ENCODE measurements around the gene SREK1IP1. TPM values are rescaled to one million over a fixed set of nuclear protein-coding genes. Genes with fewer than 3 reads are reported as not detected.

SREK1IP1 gene
- total RNA-seq, 1 experiment from 2014 or later: 25.5 TPM

DNA sequence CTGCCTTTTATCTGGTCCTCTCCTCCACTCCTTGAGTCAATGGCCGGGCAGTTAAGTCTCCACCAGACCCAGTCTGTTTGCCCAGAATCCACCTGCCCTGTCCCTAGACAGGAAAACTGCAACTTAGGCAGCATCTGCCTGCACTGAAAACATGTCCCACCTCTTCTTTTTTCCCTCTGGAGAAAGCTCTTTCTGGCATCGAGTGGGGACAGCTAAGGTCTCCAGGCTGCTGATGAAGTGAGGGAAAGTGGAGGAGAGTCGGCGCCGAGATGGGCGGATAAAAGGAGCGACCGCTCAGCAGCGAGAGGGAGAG lies 78.4 kb downstream of the SREK1IP1 start:
- Histone ChIP-seq H3K9me3 (ENCODE audit: control insufficient read depth in 1 of 2, insufficient read depth in 1 of 2, low read depth in 1 of 2, low read length in 2 of 2) (no peaks in the 10 kb centered on the region), H3K9ac (ENCODE audit: low read length) (no peak overlapping the region), H2AFZ (ENCODE audit: low read depth, low read length, poor library complexity, severe bottlenecking) (no peak overlapping the region), H3K36me3 (ENCODE audit: control insufficient read depth in 1 of 2, insufficient read depth in 2 of 2, low read length in 2 of 2) (no peaks in the 10 kb centered on the region), H3K4me1 (ENCODE audit: control insufficient read depth in 1 of 2, insufficient read depth in 2 of 2, low read length in 2 of 2) (peaks cover 0 to 5% of the 10 kb centered on the region in 2 experiments; a peak in 1 of 4 replicates), H3K9me2 (ENCODE audit: insufficient read depth) (no peaks in the 10 kb centered on the region), H3K27me3 (ENCODE audit: insufficient read depth, low read length) (0 out of 2 replicates have a peak, but pooled peaks cover 5% of the 10 kb centered on the region), H3K4me2 (ENCODE audit: low read length) (no peak overlapping the region), H3K27ac (ENCODE audit: low read depth, low read length) (no peak overlapping the region), H3K79me2 (ENCODE audit: insufficient read depth, low read length) (no peaks in the 10 kb centered on the region), H3K4me3 (replicated peaks in 1 of 2; ENCODE audit: low read depth in 1 of 2, low read length in 2 of 2) (no peak overlapping the region), H4K20me1 (ENCODE audit: insufficient read depth) (no peaks in the 10 kb centered on the region)
- no TSS peak for BruUV-seq (replicated peaks)
- TF ChIP-seq ZFX (IDR thresholded peaks at IDR 0.05) (no peak), RAD21 (IDR thresholded peaks at IDR 0.05; ENCODE audit: low read depth) (no peak), POLR2AphosphoS5 (IDR thresholded peaks at IDR 0.05; ENCODE audit: low read depth, low read length) (no peak), EZH2phosphoT487 (IDR thresholded peaks at IDR 0.05; ENCODE audit: borderline replicate concordance) (no peak), EGR1 (IDR thresholded peaks at IDR 0.05; ENCODE audit: low read depth) (no peak), CEBPB (IDR thresholded peaks at IDR 0.05; ENCODE audit: low read depth) (no peak), CBX3 (IDR thresholded peaks at IDR 0.05; ENCODE audit: low read depth) (no peak), ZNF274 (IDR thresholded peaks at IDR 0.05; ENCODE audit: low read depth, low read length) (no peak), JUND (IDR thresholded peaks at IDR 0.05) (no peak), SRF (IDR thresholded peaks at IDR 0.05; ENCODE audit: low read depth) (no peak), SP1 (IDR thresholded peaks at IDR 0.05; ENCODE audit: low read depth) (no peak), SIN3A (IDR thresholded peaks at IDR 0.05; ENCODE audit: low read depth) (no peak), YY1 (IDR thresholded peaks at IDR 0.05; ENCODE audit: extremely low read depth, insufficient replicate concordance, low read depth, low read length) (no peak), TCF7L2 (IDR thresholded peaks at IDR 0.05; ENCODE audit: borderline replicate concordance, extremely low read depth, insufficient read depth, insufficient read length) (no peak)
- TF ChIP-seq, protein P1, sequence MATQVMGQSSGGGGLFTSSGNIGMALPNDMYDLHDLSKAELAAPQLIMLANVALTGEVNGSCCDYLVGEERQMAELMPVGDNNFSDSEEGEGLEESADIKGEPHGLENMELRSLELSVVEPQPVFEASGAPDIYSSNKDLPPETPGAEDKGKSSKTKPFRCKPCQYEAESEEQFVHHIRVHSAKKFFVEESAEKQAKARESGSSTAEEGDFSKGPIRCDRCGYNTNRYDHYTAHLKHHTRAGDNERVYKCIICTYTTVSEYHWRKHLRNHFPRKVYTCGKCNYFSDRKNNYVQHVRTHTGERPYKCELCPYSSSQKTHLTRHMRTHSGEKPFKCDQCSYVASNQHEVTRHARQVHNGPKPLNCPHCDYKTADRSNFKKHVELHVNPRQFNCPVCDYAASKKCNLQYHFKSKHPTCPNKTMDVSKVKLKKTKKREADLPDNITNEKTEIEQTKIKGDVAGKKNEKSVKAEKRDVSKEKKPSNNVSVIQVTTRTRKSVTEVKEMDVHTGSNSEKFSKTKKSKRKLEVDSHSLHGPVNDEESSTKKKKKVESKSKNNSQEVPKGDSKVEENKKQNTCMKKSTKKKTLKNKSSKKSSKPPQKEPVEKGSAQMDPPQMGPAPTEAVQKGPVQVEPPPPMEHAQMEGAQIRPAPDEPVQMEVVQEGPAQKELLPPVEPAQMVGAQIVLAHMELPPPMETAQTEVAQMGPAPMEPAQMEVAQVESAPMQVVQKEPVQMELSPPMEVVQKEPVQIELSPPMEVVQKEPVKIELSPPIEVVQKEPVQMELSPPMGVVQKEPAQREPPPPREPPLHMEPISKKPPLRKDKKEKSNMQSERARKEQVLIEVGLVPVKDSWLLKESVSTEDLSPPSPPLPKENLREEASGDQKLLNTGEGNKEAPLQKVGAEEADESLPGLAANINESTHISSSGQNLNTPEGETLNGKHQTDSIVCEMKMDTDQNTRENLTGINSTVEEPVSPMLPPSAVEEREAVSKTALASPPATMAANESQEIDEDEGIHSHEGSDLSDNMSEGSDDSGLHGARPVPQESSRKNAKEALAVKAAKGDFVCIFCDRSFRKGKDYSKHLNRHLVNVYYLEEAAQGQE (IDR thresholded peaks at IDR 0.05; ENCODE audit: low read depth): no peak
- TF ChIP-seq, protein P2, sequence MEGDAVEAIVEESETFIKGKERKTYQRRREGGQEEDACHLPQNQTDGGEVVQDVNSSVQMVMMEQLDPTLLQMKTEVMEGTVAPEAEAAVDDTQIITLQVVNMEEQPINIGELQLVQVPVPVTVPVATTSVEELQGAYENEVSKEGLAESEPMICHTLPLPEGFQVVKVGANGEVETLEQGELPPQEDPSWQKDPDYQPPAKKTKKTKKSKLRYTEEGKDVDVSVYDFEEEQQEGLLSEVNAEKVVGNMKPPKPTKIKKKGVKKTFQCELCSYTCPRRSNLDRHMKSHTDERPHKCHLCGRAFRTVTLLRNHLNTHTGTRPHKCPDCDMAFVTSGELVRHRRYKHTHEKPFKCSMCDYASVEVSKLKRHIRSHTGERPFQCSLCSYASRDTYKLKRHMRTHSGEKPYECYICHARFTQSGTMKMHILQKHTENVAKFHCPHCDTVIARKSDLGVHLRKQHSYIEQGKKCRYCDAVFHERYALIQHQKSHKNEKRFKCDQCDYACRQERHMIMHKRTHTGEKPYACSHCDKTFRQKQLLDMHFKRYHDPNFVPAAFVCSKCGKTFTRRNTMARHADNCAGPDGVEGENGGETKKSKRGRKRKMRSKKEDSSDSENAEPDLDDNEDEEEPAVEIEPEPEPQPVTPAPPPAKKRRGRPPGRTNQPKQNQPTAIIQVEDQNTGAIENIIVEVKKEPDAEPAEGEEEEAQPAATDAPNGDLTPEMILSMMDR (IDR thresholded peaks at IDR 0.05 in 2 of 3, conservative IDR thresholded peaks at IDR 0.05 in 1 of 3; ENCODE audit: borderline replicate concordance in 1 of 3, insufficient read depth in 1 of 3, low read depth in 2 of 3, low read length in 2 of 3): no peak
- TF ChIP-seq, protein P3, sequence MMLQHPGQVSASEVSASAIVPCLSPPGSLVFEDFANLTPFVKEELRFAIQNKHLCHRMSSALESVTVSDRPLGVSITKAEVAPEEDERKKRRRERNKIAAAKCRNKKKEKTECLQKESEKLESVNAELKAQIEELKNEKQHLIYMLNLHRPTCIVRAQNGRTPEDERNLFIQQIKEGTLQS (IDR thresholded peaks at IDR 0.05): no peak
- TF ChIP-seq, protein P4, sequence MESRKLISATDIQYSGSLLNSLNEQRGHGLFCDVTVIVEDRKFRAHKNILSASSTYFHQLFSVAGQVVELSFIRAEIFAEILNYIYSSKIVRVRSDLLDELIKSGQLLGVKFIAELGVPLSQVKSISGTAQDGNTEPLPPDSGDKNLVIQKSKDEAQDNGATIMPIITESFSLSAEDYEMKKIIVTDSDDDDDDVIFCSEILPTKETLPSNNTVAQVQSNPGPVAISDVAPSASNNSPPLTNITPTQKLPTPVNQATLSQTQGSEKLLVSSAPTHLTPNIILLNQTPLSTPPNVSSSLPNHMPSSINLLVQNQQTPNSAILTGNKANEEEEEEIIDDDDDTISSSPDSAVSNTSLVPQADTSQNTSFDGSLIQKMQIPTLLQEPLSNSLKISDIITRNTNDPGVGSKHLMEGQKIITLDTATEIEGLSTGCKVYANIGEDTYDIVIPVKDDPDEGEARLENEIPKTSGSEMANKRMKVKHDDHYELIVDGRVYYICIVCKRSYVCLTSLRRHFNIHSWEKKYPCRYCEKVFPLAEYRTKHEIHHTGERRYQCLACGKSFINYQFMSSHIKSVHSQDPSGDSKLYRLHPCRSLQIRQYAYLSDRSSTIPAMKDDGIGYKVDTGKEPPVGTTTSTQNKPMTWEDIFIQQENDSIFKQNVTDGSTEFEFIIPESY (IDR thresholded peaks at IDR 0.05; ENCODE audit: extremely low read depth, insufficient replicate concordance, low read length): no peak
- TF ChIP-seq, protein P5, sequence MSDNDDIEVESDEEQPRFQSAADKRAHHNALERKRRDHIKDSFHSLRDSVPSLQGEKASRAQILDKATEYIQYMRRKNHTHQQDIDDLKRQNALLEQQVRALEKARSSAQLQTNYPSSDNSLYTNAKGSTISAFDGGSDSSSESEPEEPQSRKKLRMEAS (IDR thresholded peaks at IDR 0.05): no peak
- RAD21 ChIA-PET (ENCODE audit: low non-redundant PET in 1 of 2, low total read pairs in 2 of 2, uncharacterized antibody in 2 of 2, unreplicated experiment in 2 of 2): no interaction called here
- intact Hi-C loops (cut with micrococcal nuclease): no loop called here
- ATAC-seq (no peak), DNase-seq (ENCODE audit: low read depth, low spot score) (no peak)
- POLR2A ChIA-PET: no interaction called here
- CTCF ChIA-PET: no interaction called here
